Measurements from ENCODE around the gene TLE3. TPM values are rescaled to one million over a fixed set of nuclear protein-coding genes. Genes with fewer than 3 reads are reported as not detected.

Gene TLE3
- total RNA-seq, 1 donor from 2014 or later = 63.7 TPM

DNA sequence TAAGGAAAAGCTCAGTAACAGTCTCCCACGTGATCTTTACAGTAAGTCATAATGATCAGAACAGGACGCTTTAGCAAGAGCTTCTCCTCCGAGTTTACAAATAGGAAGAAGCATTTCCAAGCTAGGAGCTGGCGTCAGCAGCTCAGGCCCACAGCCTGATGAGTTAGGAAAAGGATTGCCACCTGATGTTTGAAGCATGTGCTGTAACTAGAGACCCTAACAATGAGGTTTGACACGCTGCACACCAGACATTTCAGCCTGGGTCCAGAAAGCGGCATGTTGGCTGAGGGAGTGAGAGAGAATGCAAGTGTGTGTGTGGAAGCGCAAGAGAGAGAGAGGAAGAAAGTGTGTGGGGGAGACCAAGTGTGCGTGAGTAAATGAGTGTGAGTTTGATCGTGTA is 47.3 kb downstream of the TLE3 start:
- Histone ChIP-seq H3K4me3 (no peak overlapping the region), H3K27me3 (ENCODE audit: low read depth) (no peaks in the 10 kb centered on the region), H3K27ac (no peak overlapping the region), H3K4me1 (peaks cover 5% of the 10 kb centered on the region), H3K9me3 (no peaks in the 10 kb centered on the region), H3K36me3 (peaks cover 80% of the 10 kb centered on the region)
- DNase-seq (no peak), ATAC-seq (no peak)
- intact Hi-C loops (cut with DNase I) = no loop called here
- TF ChIP-seq, protein P1, sequence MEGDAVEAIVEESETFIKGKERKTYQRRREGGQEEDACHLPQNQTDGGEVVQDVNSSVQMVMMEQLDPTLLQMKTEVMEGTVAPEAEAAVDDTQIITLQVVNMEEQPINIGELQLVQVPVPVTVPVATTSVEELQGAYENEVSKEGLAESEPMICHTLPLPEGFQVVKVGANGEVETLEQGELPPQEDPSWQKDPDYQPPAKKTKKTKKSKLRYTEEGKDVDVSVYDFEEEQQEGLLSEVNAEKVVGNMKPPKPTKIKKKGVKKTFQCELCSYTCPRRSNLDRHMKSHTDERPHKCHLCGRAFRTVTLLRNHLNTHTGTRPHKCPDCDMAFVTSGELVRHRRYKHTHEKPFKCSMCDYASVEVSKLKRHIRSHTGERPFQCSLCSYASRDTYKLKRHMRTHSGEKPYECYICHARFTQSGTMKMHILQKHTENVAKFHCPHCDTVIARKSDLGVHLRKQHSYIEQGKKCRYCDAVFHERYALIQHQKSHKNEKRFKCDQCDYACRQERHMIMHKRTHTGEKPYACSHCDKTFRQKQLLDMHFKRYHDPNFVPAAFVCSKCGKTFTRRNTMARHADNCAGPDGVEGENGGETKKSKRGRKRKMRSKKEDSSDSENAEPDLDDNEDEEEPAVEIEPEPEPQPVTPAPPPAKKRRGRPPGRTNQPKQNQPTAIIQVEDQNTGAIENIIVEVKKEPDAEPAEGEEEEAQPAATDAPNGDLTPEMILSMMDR (IDR thresholded peaks at IDR 0.05) = no peak

DNA sequence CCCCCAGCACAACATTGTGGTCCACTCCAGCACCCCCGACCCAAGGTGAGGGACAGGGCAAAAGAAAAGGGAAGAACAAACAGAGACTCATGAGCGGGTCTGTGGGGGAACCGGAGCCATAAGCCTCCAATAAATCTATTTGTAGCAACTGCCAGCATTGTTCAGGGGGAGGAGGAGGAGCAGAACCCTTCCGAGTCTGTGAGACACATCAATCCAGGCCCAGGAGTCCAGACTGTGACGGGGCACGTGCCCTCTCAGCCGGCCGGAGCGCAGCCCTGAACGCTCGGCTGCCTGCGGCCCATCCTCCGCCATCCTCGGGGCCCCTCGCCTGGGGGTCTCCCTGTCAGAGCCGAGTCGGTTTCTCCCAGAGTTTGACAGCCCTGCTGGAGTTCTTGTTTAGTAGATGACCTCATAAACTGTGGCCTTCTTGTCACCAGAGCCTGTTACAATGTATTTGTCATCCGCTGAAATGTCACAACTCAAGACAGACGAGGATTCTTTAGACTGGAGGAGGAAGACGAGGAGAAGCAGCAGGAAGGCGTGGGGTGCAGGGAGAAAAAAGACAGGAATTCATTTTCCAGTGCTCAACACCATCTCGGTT is 47.9 kb downstream of the TLE3 start:
- peaks cover 73% of the 10 kb centered on the region for H3K36me3 ChIP-seq
- H3K9me3 ChIP-seq = no peaks in the 10 kb centered on the region
- TF ChIP-seq, protein P1 (IDR thresholded peaks at IDR 0.05) = no peak
- DNase-seq (peak; percentile 28), ATAC-seq (no peak)
- intact Hi-C loops (cut with DNase I) = no loop called here
- H3K4me3 ChIP-seq = no peak overlapping the region
- no peak overlapping the region for H3K27ac ChIP-seq
- peaks cover 5% of the 10 kb centered on the region for H3K4me1 ChIP-seq
- H3K27me3 ChIP-seq (ENCODE audit: low read depth) = no peaks in the 10 kb centered on the region

DNA sequence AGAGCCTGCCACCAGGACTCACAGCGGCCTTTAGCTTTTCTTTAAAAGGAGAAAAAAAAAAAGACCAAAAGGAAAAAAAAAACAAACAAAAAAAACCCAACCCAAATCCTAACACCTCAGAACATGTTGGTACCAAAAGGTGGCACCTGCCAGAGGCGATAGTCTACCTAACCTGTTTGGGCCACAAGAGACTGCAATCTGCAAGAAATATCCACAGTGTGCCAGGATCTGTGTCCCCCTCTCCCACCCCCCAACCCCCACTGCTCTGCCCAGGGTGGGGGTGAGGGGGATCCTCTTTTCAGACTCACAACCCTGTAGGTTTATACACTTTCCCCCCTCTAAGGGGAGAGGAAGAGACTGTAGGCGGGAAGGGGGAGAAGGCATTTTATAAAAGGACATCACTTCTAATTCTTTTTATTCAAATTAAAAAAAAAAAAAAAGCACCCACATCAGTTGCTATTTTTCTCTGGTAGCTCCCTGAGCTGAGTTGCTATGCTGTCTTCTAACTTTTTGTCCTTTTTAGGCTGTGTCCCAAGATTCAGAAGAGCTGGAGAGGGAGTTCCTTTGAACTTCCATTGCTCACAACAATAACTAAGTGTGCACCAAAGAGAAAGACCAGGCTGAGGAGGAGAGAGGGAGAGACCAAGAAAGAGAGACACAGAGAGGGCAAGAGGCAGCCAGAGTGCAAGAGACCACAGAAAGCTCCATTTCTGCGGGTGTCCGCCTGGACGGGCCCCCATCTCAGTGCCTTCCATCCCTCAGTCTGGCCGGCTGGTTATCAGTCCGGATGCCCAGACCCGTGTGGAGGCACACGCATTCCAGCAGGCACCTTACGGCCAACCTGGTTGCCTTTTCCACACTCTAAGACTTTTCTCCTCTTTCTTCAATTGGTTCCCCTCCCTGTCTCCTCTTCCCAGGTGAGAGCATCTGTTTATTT is 48.9 kb downstream of the TLE3 start:
- Histone ChIP-seq H3K4me1 (peaks cover 5% of the 10 kb centered on the region), H3K9me3 (no peaks in the 10 kb centered on the region), H3K4me3 (no peak overlapping the region), H3K27me3 (ENCODE audit: low read depth) (no peaks in the 10 kb centered on the region), H3K36me3 (peaks cover 64% of the 10 kb centered on the region), H3K27ac (no peak overlapping the region)
- intact Hi-C loops (cut with DNase I) = no loop called here
- peak; percentile 30 for DNase-seq
- TF ChIP-seq, protein P1 (IDR thresholded peaks at IDR 0.05) = no peak
- ATAC-seq = no peak

DNA sequence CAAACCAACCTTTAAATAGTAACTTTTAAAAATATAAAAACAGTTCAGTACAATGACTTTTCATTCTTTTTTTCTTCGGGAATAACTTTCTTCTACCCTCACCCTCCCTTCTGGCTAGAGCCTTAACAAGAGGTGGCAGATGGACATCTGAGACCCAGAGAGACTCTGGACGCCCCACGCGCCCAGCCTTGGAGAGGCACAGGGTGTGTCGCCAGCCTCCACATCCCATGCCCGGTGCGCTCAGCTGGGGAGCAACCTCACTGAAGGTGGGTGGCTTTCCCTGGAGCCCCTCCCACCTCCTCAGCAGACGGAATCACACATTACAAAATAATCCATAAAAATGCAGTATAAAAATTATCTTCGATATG is 49.5 kb downstream of the TLE3 start:
- Histone ChIP-seq H3K9me3 (no peaks in the 10 kb centered on the region), H3K4me3 (no peak overlapping the region), H3K27ac (no peak overlapping the region), H3K36me3 (peaks cover 57% of the 10 kb centered on the region), H3K4me1 (peaks cover 5% of the 10 kb centered on the region), H3K27me3 (ENCODE audit: low read depth) (no peaks in the 10 kb centered on the region)
- ATAC-seq (no peak), DNase-seq (peak; percentile 38)
- TF ChIP-seq, protein P1 (IDR thresholded peaks at IDR 0.05) = no peak
- intact Hi-C loops (cut with DNase I) = no loop called here

DNA sequence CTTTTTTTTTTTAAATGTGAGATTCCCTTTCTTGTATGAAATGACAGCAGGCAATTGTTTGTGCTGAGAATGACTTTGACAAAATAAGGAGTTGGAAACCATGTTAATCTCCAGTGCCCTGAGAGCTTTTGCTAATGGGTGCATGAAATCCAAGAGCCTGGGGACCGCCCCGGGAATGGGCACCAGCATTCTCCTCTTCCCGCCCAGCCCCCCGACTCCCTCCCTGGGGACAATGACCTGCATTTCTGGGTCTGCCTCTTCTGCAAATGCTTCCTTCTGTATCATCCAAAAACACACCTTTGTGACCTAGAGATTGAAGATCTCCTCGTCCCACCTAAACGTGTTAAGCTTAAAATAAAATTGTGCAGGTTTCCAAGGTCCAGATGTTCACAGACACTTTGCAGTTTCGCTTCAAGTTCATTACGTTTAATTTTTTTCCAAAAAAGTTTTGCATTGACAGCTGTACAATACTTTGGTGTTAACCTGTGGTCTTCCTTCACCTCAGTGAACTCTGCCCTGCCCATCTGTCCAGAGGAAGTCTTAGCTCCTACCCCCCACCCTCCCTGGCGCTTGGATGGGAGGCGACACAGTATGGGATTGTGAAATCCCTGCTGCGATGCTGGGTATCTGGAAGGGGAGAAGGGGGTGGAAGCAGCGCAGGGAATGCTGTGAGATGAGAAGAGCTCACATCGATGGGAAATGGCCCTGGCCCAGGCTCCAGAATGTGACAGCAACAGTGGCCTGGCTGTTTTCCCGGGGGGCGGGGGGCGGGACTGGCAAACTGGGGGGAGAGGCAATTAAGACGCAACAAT is 50.1 kb downstream of the TLE3 start:
- Histone ChIP-seq H3K9me3 (no peaks in the 10 kb centered on the region), H3K4me3 (no peak overlapping the region), H3K4me1 (peaks cover 5% of the 10 kb centered on the region), H3K27me3 (ENCODE audit: low read depth) (no peaks in the 10 kb centered on the region), H3K36me3 (peaks cover 51% of the 10 kb centered on the region), H3K27ac (no peak overlapping the region)
- TF ChIP-seq, protein P1 (IDR thresholded peaks at IDR 0.05) = no peak
- ATAC-seq (peak in 1 of 2 donors; percentile 34), DNase-seq (peak; percentile 38)
- intact Hi-C loops (cut with DNase I) = no loop called here
